ENCODE data around the gene PAWR. TPM values are rescaled to one million over a fixed set of nuclear protein-coding genes. Genes with fewer than 3 reads are reported as not detected.

PAWR gene
- polyA plus RNA-seq, 2 of the 4 experiments (the other 2 are of a cell fraction): 40.8 to 55.2 TPM

DNA sequence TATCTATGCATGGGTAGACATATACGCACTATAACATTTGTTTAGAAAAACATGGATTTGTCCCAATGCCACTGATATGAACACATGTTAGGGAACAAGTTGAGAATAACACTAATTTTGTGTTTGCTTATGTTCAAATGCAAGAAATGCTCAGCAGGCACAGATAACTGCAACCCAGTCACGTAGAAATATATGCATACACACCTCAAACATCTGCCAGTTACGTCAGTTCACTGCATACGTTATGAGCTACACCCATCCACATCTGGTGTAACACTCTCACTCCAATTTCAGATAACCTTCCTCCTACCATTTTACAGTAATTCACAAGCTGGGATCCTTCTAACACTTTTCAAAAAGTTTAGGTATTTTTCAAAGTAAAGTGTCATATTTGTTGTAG lies 10.7 kb downstream of the PAWR start:
- FAIRE-seq (no peak), ATAC-seq (no peak), DNase-seq (ENCODE audit: low read depth in 1 of 2, low spot score in 1 of 2) (no peak)
- POLR2A ChIA-PET: no interaction called here
- no peak overlapping the region for H3K4me2 ChIP-seq
- H3K4me1 ChIP-seq: peaks cover 82% of the 10 kb centered on the region
- no peak overlapping the region for H3K27ac ChIP-seq
- H3K4me3 ChIP-seq: no peak overlapping the region
- 88% methylated on average over 4 of the region's 4 CpGs for WGBS (ENCODE audit: missing lambda C conversion rate)
- CTCF ChIA-PET: interaction anchor here (0.7 to 1.7 kb wide), 3 partner anchors 8 to 11 kb away, joined by 3 to 9 read pairs (median 4); partner anchors contain the start of gene PAWR
- H3K9me3 ChIP-seq: no peaks in the 10 kb centered on the region
- no peak for TF ChIP-seq NFE2L2 (conservative IDR thresholded peaks at IDR 0.05; ENCODE audit: low read length)
- TF ChIP-seq HOXB5 (CRISPR knock-in tag; IDR thresholded peaks at IDR 0.05): no peak
- TF ChIP-seq JUN (IDR thresholded peaks at IDR 0.05): no peak
- TF ChIP-seq, protein P1, sequence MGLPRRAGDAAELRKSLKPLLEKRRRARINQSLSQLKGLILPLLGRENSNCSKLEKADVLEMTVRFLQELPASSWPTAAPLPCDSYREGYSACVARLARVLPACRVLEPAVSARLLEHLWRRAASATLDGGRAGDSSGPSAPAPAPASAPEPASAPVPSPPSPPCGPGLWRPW (IDR thresholded peaks at IDR 0.05): no peak
- no peak for TF ChIP-seq TFCP2L1 (CRISPR knock-in tag; IDR thresholded peaks at IDR 0.05)
- no peak for TF ChIP-seq NPAS2 (CRISPR knock-in tag; IDR thresholded peaks at IDR 0.05; ENCODE audit: borderline replicate concordance)
- TF ChIP-seq, protein P2, sequence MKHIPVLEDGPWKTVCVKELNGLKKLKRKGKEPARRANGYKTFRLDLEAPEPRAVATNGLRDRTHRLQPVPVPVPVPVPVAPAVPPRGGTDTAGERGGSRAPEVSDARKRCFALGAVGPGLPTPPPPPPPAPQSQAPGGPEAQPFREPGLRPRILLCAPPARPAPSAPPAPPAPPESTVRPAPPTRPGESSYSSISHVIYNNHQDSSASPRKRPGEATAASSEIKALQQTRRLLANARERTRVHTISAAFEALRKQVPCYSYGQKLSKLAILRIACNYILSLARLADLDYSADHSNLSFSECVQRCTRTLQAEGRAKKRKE (CRISPR knock-in tag; IDR thresholded peaks at IDR 0.05; ENCODE audit: low read depth): no peak
- TF ChIP-seq RFX5 (IDR thresholded peaks at IDR 0.05): no peak
- TF ChIP-seq, protein P3, sequence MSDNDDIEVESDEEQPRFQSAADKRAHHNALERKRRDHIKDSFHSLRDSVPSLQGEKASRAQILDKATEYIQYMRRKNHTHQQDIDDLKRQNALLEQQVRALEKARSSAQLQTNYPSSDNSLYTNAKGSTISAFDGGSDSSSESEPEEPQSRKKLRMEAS (IDR thresholded peaks at IDR 0.05): no peak
- TF ChIP-seq BHLHE40 (IDR thresholded peaks at IDR 0.05; ENCODE audit: low read depth, low read length): no peak
- no peak for TF ChIP-seq MAFK (IDR thresholded peaks at IDR 0.05; ENCODE audit: partially characterized antibody)
- no peak for TF ChIP-seq ESRRA (IDR thresholded peaks at IDR 0.05; ENCODE audit: borderline replicate concordance, low read length)
- TF ChIP-seq SREBF2 (IDR thresholded peaks at IDR 0.05): no peak
- TF ChIP-seq ZC3H11A (IDR thresholded peaks at IDR 0.05): no peak
- TF ChIP-seq, protein P4, sequence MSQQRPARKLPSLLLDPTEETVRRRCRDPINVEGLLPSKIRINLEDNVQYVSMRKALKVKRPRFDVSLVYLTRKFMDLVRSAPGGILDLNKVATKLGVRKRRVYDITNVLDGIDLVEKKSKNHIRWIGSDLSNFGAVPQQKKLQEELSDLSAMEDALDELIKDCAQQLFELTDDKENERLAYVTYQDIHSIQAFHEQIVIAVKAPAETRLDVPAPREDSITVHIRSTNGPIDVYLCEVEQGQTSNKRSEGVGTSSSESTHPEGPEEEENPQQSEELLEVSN (IDR thresholded peaks at IDR 0.05; ENCODE audit: borderline replicate concordance, low read depth): no peak
- TF ChIP-seq CEBPB (IDR thresholded peaks at IDR 0.05): no peak
- no peak for TF ChIP-seq HDAC2 (IDR thresholded peaks at IDR 0.05)
- TF ChIP-seq FOXS1 (CRISPR knock-in tag; IDR thresholded peaks at IDR 0.05): no peak
- TF ChIP-seq ZNF302 (CRISPR knock-in tag; IDR thresholded peaks at IDR 0.05): no peak
- no peak for TF ChIP-seq EHMT2 (IDR thresholded peaks at IDR 0.05; ENCODE audit: low read depth)

DNA sequence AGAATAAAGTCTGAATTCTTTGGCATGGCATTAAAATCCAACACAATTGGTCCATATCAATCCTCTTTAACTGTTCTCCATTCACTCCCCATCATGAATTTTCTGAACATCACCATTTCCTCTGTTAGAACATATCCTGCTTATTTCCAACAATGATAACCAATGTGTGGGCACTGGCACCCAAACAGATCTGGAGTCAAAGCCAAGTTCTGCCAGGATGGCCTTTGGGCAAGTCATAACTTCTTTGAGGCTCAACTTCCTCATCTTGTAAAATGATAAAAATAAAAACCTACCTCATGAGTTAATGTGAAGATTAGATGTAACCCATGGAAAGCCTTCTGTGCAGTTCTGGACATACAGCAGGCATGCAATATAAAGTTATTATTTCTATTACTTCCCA lies 12.5 kb downstream of the PAWR start:
- H3K4me2 ChIP-seq: peak overlapping the region; percentile 1; the same call in 1 of the 3 replicates
- H3K9me3 ChIP-seq: no peaks in the 10 kb centered on the region
- POLR2A ChIA-PET: no interaction called here
- no peak overlapping the region for H3K27ac ChIP-seq
- no peak for DNase-seq (ENCODE audit: low read depth in 1 of 2, low spot score in 1 of 2)
- no peak; a peak in 1 of 6 replicates for ATAC-seq
- peaks cover 65% of the 10 kb centered on the region for H3K4me1 ChIP-seq
- no peak for FAIRE-seq
- CTCF ChIA-PET: no interaction called here
- no peak overlapping the region for H3K4me3 ChIP-seq
- TF ChIP-seq EHMT2 (IDR thresholded peaks at IDR 0.05; ENCODE audit: low read depth): no peak
- TF ChIP-seq RARB (CRISPR knock-in tag; IDR thresholded peaks at IDR 0.05): no peak
- no peak for TF ChIP-seq EP300 (IDR thresholded peaks at IDR 0.05)
- TF ChIP-seq, protein P5, sequence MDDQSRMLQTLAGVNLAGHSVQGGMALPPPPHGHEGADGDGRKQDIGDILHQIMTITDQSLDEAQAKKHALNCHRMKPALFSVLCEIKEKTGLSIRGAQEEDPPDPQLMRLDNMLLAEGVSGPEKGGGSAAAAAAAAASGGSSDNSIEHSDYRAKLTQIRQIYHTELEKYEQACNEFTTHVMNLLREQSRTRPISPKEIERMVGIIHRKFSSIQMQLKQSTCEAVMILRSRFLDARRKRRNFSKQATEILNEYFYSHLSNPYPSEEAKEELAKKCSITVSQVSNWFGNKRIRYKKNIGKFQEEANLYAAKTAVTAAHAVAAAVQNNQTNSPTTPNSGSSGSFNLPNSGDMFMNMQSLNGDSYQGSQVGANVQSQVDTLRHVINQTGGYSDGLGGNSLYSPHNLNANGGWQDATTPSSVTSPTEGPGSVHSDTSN (IDR thresholded peaks at IDR 0.05): no peak
- no peak for TF ChIP-seq HOXB5 (CRISPR knock-in tag; IDR thresholded peaks at IDR 0.05)

DNA sequence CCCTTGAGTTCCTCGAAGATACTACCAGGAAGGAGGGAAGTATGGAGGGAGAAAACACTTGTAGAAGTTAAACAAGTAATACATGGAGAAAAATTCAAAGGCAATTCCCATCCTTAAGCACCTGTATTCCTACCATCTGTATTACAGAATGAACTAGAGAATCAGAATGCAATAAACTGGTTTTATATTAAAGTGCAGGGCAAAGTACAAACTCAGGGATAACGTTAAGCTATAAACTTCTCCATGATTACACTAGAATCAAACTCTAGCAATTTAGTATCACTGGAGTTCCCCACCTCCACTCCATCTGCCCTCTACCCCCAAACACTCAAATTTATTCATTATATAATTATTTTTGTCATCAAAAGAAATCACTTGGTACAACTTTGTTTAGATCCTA lies 13.1 kb downstream of the PAWR start:
- no peak for DNase-seq (ENCODE audit: low read depth in 1 of 2, low spot score in 1 of 2)
- Histone ChIP-seq H3K4me1 (peaks cover 59% of the 10 kb centered on the region), H3K9me3 (no peaks in the 10 kb centered on the region), H3K27ac (no peak overlapping the region), H3K4me3 (no peak overlapping the region), H3K4me2 (peak overlapping the region; percentile 1; the same call in 1 of the 3 replicates)
- TF ChIP-seq HOXA7 (CRISPR knock-in tag; IDR thresholded peaks at IDR 0.05) (no peak), POLR2AphosphoS2 (conservative IDR thresholded peaks at IDR 0.05; ENCODE audit: low read length) (no peak), JUN (IDR thresholded peaks at IDR 0.05) (no peak), TFCP2L1 (CRISPR knock-in tag; IDR thresholded peaks at IDR 0.05) (no peak), RNF2 (IDR thresholded peaks at IDR 0.05; ENCODE audit: borderline replicate concordance, low read depth) (no peak), KDM5A (IDR thresholded peaks at IDR 0.05) (no peak), JUNB (IDR thresholded peaks at IDR 0.05) (no peak)
- TF ChIP-seq, protein P6, sequence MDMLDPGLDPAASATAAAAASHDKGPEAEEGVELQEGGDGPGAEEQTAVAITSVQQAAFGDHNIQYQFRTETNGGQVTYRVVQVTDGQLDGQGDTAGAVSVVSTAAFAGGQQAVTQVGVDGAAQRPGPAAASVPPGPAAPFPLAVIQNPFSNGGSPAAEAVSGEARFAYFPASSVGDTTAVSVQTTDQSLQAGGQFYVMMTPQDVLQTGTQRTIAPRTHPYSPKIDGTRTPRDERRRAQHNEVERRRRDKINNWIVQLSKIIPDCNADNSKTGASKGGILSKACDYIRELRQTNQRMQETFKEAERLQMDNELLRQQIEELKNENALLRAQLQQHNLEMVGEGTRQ (IDR thresholded peaks at IDR 0.05): no peak
- TF ChIP-seq, protein P5 (IDR thresholded peaks at IDR 0.05): no peak
- TF ChIP-seq, protein P7, sequence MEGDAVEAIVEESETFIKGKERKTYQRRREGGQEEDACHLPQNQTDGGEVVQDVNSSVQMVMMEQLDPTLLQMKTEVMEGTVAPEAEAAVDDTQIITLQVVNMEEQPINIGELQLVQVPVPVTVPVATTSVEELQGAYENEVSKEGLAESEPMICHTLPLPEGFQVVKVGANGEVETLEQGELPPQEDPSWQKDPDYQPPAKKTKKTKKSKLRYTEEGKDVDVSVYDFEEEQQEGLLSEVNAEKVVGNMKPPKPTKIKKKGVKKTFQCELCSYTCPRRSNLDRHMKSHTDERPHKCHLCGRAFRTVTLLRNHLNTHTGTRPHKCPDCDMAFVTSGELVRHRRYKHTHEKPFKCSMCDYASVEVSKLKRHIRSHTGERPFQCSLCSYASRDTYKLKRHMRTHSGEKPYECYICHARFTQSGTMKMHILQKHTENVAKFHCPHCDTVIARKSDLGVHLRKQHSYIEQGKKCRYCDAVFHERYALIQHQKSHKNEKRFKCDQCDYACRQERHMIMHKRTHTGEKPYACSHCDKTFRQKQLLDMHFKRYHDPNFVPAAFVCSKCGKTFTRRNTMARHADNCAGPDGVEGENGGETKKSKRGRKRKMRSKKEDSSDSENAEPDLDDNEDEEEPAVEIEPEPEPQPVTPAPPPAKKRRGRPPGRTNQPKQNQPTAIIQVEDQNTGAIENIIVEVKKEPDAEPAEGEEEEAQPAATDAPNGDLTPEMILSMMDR (IDR thresholded peaks at IDR 0.05): no peak
- CTCF ChIA-PET: no interaction called here
- POLR2A ChIA-PET: no interaction called here
- WGBS (ENCODE audit: missing lambda C conversion rate): 57% methylated on average over 2 of the region's 2 CpGs
- FAIRE-seq: no peak
- no peak for ATAC-seq
